AG09309 (cell line): ENCODE results near the gene ATXN3.

Source experiments
- DNase-seq: peaks from one replicate; pipeline ENCODE4 v3.0.0-alpha.2; 2010; ENCODE audit warnings: low read depth
- H3K4me3 ChIP-seq: 2 replicates; pipeline ENCODE4 v1.5.1; 2011; ENCODE audit warnings: mild to moderate bottlenecking, low read depth, low read length, moderate library complexity; ENCODE audit not compliant: control insufficient read depth
- TF ChIP-seq, protein P1 (sequence below): IDR thresholded peaks from 2 replicates; pipeline ENCODE4 v1.5.1; 2011; ENCODE audit warnings: mild to moderate bottlenecking, low read depth, low read length, inconsistent platforms; ENCODE audit not compliant: insufficient read depth, control insufficient read depth; ENCODE audit errors: missing control alignments

Gene ATXN3

DNA sequence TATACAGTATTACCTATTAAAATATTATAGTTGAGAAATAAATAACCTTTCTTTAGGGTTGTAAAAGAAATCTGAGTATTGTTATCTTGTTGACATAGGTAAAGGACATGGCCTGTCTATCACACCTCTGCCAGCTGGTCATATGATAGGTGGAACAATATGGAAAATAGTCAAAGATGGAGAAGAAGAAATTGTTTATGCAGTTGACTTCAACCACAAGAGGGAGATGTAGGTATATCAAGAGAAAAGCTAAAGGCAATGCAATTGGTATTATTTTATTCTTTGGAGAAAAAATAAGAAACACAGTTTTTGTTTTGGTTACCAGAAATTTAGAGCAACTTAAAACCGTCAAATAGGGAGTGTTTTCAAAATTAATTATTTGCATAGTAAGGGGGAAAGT, 28.9 kb upstream of the ATXN3 start:
- H3K4me3 ChIP-seq: no peak overlapping the region
- TF ChIP-seq, protein P1, sequence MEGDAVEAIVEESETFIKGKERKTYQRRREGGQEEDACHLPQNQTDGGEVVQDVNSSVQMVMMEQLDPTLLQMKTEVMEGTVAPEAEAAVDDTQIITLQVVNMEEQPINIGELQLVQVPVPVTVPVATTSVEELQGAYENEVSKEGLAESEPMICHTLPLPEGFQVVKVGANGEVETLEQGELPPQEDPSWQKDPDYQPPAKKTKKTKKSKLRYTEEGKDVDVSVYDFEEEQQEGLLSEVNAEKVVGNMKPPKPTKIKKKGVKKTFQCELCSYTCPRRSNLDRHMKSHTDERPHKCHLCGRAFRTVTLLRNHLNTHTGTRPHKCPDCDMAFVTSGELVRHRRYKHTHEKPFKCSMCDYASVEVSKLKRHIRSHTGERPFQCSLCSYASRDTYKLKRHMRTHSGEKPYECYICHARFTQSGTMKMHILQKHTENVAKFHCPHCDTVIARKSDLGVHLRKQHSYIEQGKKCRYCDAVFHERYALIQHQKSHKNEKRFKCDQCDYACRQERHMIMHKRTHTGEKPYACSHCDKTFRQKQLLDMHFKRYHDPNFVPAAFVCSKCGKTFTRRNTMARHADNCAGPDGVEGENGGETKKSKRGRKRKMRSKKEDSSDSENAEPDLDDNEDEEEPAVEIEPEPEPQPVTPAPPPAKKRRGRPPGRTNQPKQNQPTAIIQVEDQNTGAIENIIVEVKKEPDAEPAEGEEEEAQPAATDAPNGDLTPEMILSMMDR: peak; percentile 53
- DNase-seq: no peak

DNA sequence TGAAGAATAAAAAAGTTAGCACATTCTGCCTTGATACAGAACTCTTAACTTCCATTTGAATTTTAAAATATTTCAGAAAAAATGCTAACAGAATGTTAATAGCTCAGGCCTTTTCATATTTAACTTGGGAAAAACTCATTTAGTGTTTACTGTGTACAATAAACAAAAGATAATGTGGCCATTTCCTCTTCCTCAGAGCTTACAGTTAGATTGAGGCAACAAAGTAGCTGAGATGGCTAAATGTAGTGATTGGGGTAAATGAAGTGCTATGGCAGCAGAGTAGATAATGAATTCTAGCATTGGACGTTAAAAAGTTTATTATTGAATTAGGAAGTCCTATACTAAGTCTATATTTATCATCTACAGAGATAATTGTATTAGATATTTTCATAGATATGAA, 28.1 kb upstream of the ATXN3 start:
- TF ChIP-seq, protein P1: no peak

DNA sequence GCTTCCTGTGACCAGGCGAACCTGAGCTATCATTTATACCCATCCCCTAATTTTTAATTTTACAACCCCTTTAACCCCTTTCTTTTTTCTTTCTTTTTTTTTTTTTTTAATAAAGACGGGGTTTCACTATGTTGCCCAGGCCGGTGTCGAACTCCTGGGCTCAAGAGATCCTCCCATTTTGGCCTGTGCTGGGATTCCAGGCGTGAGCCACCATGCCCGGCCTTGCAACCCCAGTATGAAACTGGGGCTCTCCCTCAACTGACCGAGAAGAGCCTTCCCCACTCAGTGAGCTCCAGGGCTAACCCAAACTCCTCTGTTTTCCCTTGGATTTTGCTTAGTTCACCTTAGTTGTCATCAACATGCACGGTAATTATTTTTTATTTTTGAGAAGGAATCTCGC, 16.4 kb upstream of the ATXN3 start:
- no peak for DNase-seq

More for the DNA sequence above, 28.1 kb upstream of the ATXN3 start:
- no peak overlapping the region for H3K4me3 ChIP-seq
- no peak for DNase-seq

DNA sequence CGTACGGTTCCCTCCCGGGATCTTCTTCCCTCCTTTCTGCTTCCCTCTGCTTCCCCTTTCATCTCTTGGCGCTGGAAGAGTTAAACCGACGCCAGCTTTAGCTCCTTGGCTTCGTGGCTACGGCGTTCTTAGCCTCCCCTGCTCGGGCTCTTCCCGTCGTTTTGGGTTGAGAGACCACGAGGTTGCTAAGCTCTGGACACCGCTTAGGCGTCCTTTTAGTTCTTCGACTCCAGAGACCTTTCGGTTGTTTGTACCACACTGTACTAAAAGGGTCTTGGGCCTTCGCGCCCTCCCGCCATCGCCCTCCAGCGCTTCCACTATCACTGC, 15.9 kb upstream of the ATXN3 start:
- H3K4me3 ChIP-seq: peak overlapping the region; percentile 90
- TF ChIP-seq, protein P1: no peak
- no peak for DNase-seq

More for the DNA sequence above, 16.4 kb upstream of the ATXN3 start:
- peak overlapping the region; percentile 90 for H3K4me3 ChIP-seq
- TF ChIP-seq, protein P1: no peak

DNA sequence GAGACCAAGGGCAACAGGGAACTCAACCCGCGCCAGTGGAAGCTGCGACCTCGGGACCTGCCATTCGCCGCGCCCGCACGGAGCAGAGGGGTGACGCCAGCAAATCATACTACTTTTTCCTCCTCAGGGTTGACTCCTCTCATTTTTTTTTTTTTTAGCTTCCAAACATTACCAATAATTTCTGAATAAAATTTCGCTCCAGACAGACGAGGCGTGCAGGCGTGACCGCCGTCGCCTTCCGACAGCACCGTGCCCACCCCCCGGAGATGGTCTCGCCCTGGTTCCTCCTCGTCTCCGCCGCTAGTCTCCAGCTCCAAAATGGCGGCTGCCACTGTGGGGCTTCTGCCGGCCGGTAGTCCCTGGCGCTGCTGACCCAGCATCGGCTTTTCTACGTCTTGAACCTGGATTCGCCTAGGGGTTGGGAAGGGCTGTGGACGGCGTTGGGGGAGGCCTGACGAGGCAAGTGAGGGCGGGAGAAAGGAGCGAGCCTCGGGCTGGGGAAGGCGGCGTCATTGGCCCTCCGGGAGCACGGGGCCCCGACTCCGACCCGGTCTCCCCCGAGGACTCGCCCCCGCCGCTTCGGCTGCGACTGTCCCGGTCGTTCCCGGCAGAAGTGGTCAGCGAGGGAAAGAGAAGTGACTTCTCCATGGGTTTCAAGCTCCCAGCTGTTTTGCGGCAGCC, 15.4 kb upstream of the ATXN3 start, which contains the start of the genes CPSF2 and NDUFB1:
Gene CPSF2, plus strand, starts transcription at position 300 of the 681 bp plus-strand sequence. CDS start 9,016 bp downstream, outside the sequence.
Gene NDUFB1, minus strand, starts transcription at position 37 of the 681 bp plus-strand sequence. CDS start 4,069 bp downstream, outside the sequence.
- DNase-seq: no peak
- TF ChIP-seq, protein P1: no peak
- H3K4me3 ChIP-seq: peak within 1 kb of the TSS; percentile 90

DNA sequence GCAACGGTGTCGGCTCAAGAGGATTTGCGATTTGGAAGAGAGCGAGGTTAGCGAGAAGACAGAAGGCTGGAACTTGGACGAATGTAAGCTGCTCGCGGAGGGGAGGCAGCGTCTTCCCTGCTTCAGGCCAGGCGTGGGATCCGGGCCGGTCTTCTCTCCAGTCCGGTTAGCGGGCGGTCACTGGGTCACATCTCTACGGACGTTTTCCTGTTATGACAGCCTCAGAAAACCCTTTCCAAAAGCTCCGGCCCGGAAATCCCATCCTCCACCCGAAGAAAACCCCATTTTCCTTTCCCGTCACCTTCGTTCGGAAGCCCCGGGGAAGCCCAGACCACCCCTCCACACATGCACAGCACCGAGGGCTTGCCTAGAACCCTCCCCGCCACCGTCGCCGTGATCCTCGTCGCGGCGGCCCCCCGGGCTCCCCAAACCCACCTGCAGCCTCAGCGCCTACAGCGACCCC, 14.9 kb upstream of the ATXN3 start:
- H3K4me3 ChIP-seq: peak overlapping the region; percentile 90

More for the DNA sequence above, 14.9 kb upstream of the ATXN3 start:
- TF ChIP-seq, protein P1: no peak
- DNase-seq: no peak
